OCI-M1 (cell line): Measurements from ENCODE around the gene UAP1L1.

Experiments
- DNase-seq: peaks from one replicate; lab custom pipeline; 2025; lab: John Stamatoyannopoulos, UW

Gene UAP1L1

GRCh38 chr9:137075275-137075775, 2.0 kb upstream of the UAP1L1 start:
- peak; percentile 24 for DNase-seq

- DNase-seq: no peak
Measured at GRCh38 chr9:137076636-137077009, 694 bp upstream of the UAP1L1 start.

GRCh38 chr9:137077758-137078693, 709 bp downstream of the UAP1L1 start:
- no peak for DNase-seq

GRCh38 chr9:137078701-137079400, 1.5 kb downstream of the UAP1L1 start:
- DNase-seq: no peak

GRCh38 chr9:137079401-137079787, 2.1 kb downstream of the UAP1L1 start:
- DNase-seq: no peak

GRCh38 chr9:137080260-137081122, 3.2 kb downstream of the UAP1L1 start:
- DNase-seq: no peak

GRCh38 chr9:137082222-137082924, 5.1 kb downstream of the UAP1L1 start:
- DNase-seq: no peak

GRCh38 chr9:137082925-137083290, 5.6 kb downstream of the UAP1L1 start:
- DNase-seq: no peak

- DNase-seq: no peak
Measured at GRCh38 chr9:137083394-137084004, 6.2 kb downstream of the UAP1L1 start.

GRCh38 chr9:137084526-137084925, 7.2 kb downstream of the UAP1L1 start:
- DNase-seq: no peak

- peak; percentile 69 for DNase-seq
Measured at GRCh38 chr9:137085920-137086530, 8.7 kb downstream of the UAP1L1 start.

GRCh38 chr9:137086531-137087408, 9.5 kb downstream of the UAP1L1 start, which contains the start of gene MAN1B1:
Gene MAN1B1 (plus strand): TSS chr9:137086985. CDS start chr9:137087000, 15 bp downstream.
- DNase-seq: peak; percentile 99

- peak; percentile 78 for DNase-seq
Measured at GRCh38 chr9:137087409-137087925, 10.2 kb downstream of the UAP1L1 start.

GRCh38 chr9:137088121-137088520, 10.8 kb downstream of the UAP1L1 start:
- DNase-seq: no peak

- no peak for DNase-seq
Measured at GRCh38 chr9:137089232-137089947, 12.1 kb downstream of the UAP1L1 start.

GRCh38 chr9:137095664-137096517, 18.6 kb downstream of the UAP1L1 start:
- no peak for DNase-seq

GRCh38 chr9:137096785-137097546, 19.6 kb downstream of the UAP1L1 start:
- no peak for DNase-seq
